CD14-positive monocyte (primary cell): Measurements from ENCODE around the gene PSMB7. TPM values are rescaled to one million over a fixed set of nuclear protein-coding genes. Genes with fewer than 3 reads are reported as not detected.
A peak's percentile ranks its signal among the peaks of the same experiment; 100 is the strongest.

Source experiments
- DNase-seq, 3 donors: peaks; one replicate each; pipeline ENCODE4 v3.0.0-alpha.2; 2011 to 2022
- H2AFZ ChIP-seq: 2 replicates; pipeline ENCODE4 v1.6.0; 2012; ENCODE audit warnings: mild to moderate bottlenecking, low read depth, low read length, inconsistent platforms; ENCODE audit not compliant: insufficient read depth, poor library complexity, severe bottlenecking
- H3K27ac ChIP-seq, 2 donors: 1 replicate in 1 of 2; 2 replicates in 1 of 2; pipeline ENCODE4 v1.5.1; 2012 to 2013; ENCODE audit warnings: low read length in 2 of 2, control low read depth in 1 of 2, inconsistent platforms in 1 of 2, low read depth in 1 of 2, mild to moderate bottlenecking in 1 of 2
- H3K27me3 ChIP-seq, 2 donors: one replicate each; pipeline versions ENCODE4 v1.6.0 to v1.6.1; 2011 to 2013; ENCODE audit warnings: low read length in 2 of 2; ENCODE audit not compliant: control insufficient read depth in 2 of 2, insufficient read depth in 2 of 2
- H3K36me3 ChIP-seq, 2 donors: replicated peaks in 1 of 2; 1 replicate in 1 of 2; 2 replicates in 1 of 2; pipeline versions ENCODE4 v1.5.1 to v1.6.1; 2012 to 2013; ENCODE audit warnings: low read length in 2 of 2, control low read depth in 1 of 2, inconsistent platforms in 1 of 2, mild to moderate bottlenecking in 1 of 2; ENCODE audit not compliant: insufficient read depth in 2 of 2, control insufficient read depth in 1 of 2
- H3K4me1 ChIP-seq, 2 donors: 1 replicate in 1 of 2; 2 replicates in 1 of 2; pipeline versions ENCODE4 v1.5.1 to v1.6.1; 2012 to 2013; ENCODE audit warnings: low read length in 2 of 2, control low read depth in 1 of 2, inconsistent platforms in 1 of 2, mild to moderate bottlenecking in 1 of 2, moderate library complexity in 1 of 2; ENCODE audit not compliant: insufficient read depth in 2 of 2, control insufficient read depth in 1 of 2
- H3K4me2 ChIP-seq: replicated peaks from 2 replicates; pipeline ENCODE3; 2012; ENCODE audit warnings: low read length, moderate library complexity, mild to moderate bottlenecking; ENCODE audit not compliant: poor library complexity, severe bottlenecking; ENCODE audit errors: extremely low read depth
- H3K4me3 ChIP-seq, 3 experiments: fragments of 200-600 bp in 1 of 3; sonication (generic) in 1 of 3; replicated peaks in 1 of 3; 1 replicate in 2 of 3; 2 replicates in 1 of 3; pipeline ENCODE4 v1.5.1; 2011 to 2013; ENCODE audit warnings: low read length in 3 of 3, mild to moderate bottlenecking in 3 of 3, control low read depth in 2 of 3, low read depth in 2 of 3, inconsistent platforms in 1 of 3, moderate library complexity in 1 of 3
- H3K79me2 ChIP-seq: 2 replicates; pipeline ENCODE4 v1.6.0; 2012; ENCODE audit warnings: mild to moderate bottlenecking, control low read depth, inconsistent platforms, low read length, moderate library complexity; ENCODE audit not compliant: insufficient read depth
- H3K9ac ChIP-seq: 2 replicates; pipeline ENCODE4 v1.6.0; 2017; ENCODE audit warnings: low read length, mild to moderate bottlenecking; ENCODE audit not compliant: insufficient read depth, poor library complexity, severe bottlenecking
- H3K9me3 ChIP-seq, 2 donors: replicated peaks in 1 of 2; 1 replicate in 1 of 2; 2 replicates in 1 of 2; pipeline versions ENCODE4 v1.5.1 to v1.6.1; 2012 to 2013; ENCODE audit warnings: low read length in 2 of 2, control low read depth in 1 of 2; ENCODE audit not compliant: control insufficient read depth in 1 of 2, insufficient read depth in 1 of 2
- H4K20me1 ChIP-seq: 2 replicates; pipeline ENCODE4 v1.6.0; 2012; ENCODE audit warnings: mild to moderate bottlenecking, low read length, control low read depth, moderate library complexity; ENCODE audit not compliant: insufficient read depth
- H3K27ac Mint-ChIP-seq, 7 donors: one replicate each; pipeline ENCODE4 v1.8.0; 2020; ENCODE audit warnings: mild to moderate bottlenecking in 7 of 7, mixed read lengths in 7 of 7, moderate library complexity in 6 of 7, inconsistent platforms in 2 of 7
- H3K27me3 Mint-ChIP-seq, 3 donors: one replicate each; pipeline ENCODE4 v1.8.0; 2021 to 2022; ENCODE audit warnings: low read depth in 3 of 3, mild to moderate bottlenecking in 3 of 3, mixed read lengths in 3 of 3, moderate library complexity in 3 of 3, inconsistent platforms in 1 of 3
- H3K36me3 Mint-ChIP-seq, 2 donors: one replicate each; pipeline ENCODE4 v1.8.0; 2020; ENCODE audit warnings: mixed read lengths in 2 of 2, inconsistent platforms in 1 of 2, mild to moderate bottlenecking in 1 of 2
- H3K4me1 Mint-ChIP-seq: one replicate; pipeline ENCODE4 v1.8.0; 2020; ENCODE audit warnings: mild to moderate bottlenecking, mixed read lengths
- H3K4me3 Mint-ChIP-seq, 2 donors: one replicate each; pipeline ENCODE4 v1.8.0; 2020; ENCODE audit warnings: mild to moderate bottlenecking in 2 of 2, mixed read lengths in 2 of 2, moderate library complexity in 1 of 2
- H3K9me3 Mint-ChIP-seq, 7 donors: one replicate each; pipeline ENCODE4 v1.8.0; 2020 to 2022; ENCODE audit warnings: mixed read lengths in 7 of 7, mild to moderate bottlenecking in 6 of 7, moderate library complexity in 6 of 7, inconsistent platforms in 2 of 7
- CTCF ChIP-seq: fragments of 200-600 bp; IDR thresholded peaks from one replicate; pipeline ENCODE4 v1.8.0; 2022; ENCODE audit warnings: antibody characterized with exemption, mild to moderate bottlenecking
- WGBS: methylation state at CpG from one replicate; pipeline ENCODE4 v1.1.5; 2013; ENCODE audit warnings: missing lambda C conversion rate; ENCODE audit not compliant: insufficient coverage; 5-methylcytosine and 5-hydroxymethylcytosine counted together
- intact Hi-C, 2 donors: fragments of 100-400 bp; cut with micrococcal nuclease; formaldehyde crosslinking; loops; one replicate each; pipeline versions ENCODE4 v1.15.0 to v1.15.1; 2023
- polyA plus RNA-seq, 3 donors: library from polyadenylated mRNA; depleted of rRNA in 1 of 3; unstranded in 2 of 3; stranded (reverse) in 1 of 3; fragments of 300-500 nt in 2 of 3; fragments of >200 nt in 1 of 3; fragmentation: Illumina TruSeq in 2 of 3; gene quantifications; 1 replicate in 2 of 3; 2 replicates in 1 of 3; pipeline ENCODE4 v1.2.3, GENCODE V29; 2012 to 2021

PSMB7 gene
- polyA plus RNA-seq, 3 donors, result 129 to 194 (median 191) TPM

- Histone ChIP-seq H3K4me3 (no peak overlapping the region), H3K79me2 (peaks cover 3% of the 10 kb centered on the region), H4K20me1 (peaks cover 89% of the 10 kb centered on the region), H2AFZ (no peak overlapping the region), H3K27ac (no peak overlapping the region), H3K27me3 (no peaks in the 10 kb centered on the region), H3K4me2 (no peak overlapping the region), H3K4me1 (peaks cover 0 to 2% of the 10 kb centered on the region in 2 donors), H3K9ac (no peak overlapping the region), H3K36me3 (peaks cover 93 to 99% of the 10 kb centered on the region in 2 donors), H3K9me3 (no peaks in the 10 kb centered on the region)
- H3K4me1 Mint-ChIP-seq, result no peaks in the 10 kb centered on the region
- H3K27me3 Mint-ChIP-seq, result no peaks in the 10 kb centered on the region
- no peak for DNase-seq
- H3K36me3 Mint-ChIP-seq, result peaks cover 75 to 99% of the 10 kb centered on the region in 2 donors
- peak overlapping the region in 1 of 7 donors; percentile 71 for H3K27ac Mint-ChIP-seq
- intact Hi-C loops, result no loop called here
- TF ChIP-seq CTCF, result no peak
- no peaks in the 10 kb centered on the region for H3K9me3 Mint-ChIP-seq
- H3K4me3 Mint-ChIP-seq, result no peak overlapping the region
- WGBS, result 92% methylated on average over 18 of the region's 19 CpGs
Observed at GRCh38 chr9:124329206-124329792, 85.9 kb downstream of the PSMB7 start.

GRCh38 chr9:124328285-124328684 lies 87.0 kb downstream of the PSMB7 start:
- Mint-ChIP-seq H3K27me3 (no peaks in the 10 kb centered on the region), H3K4me3 (no peak overlapping the region), H3K27ac (peak overlapping the region in 1 of 7 donors; percentile 32), H3K4me1 (peaks cover under 1% of the 10 kb centered on the region), H3K36me3 (peaks cover 78 to 99% of the 10 kb centered on the region in 2 donors), H3K9me3 (no peaks in the 10 kb centered on the region)
- H3K4me2 ChIP-seq, result no peak overlapping the region
- H2AFZ ChIP-seq, result no peak overlapping the region
- no peak overlapping the region for H3K4me3 ChIP-seq
- WGBS, result 98% methylated on average over 7 of the region's 12 CpGs
- peaks cover 93 to 99% of the 10 kb centered on the region in 2 donors for H3K36me3 ChIP-seq
- H3K9me3 ChIP-seq, result no peaks in the 10 kb centered on the region
- peaks cover 5% of the 10 kb centered on the region for H3K79me2 ChIP-seq
- no peak overlapping the region for H3K9ac ChIP-seq
- no peak overlapping the region for H3K27ac ChIP-seq
- H3K27me3 ChIP-seq, result no peaks in the 10 kb centered on the region
- no peak for TF ChIP-seq CTCF
- peaks cover 90% of the 10 kb centered on the region for H4K20me1 ChIP-seq
- DNase-seq, result no peak
- peaks cover 5 to 7% of the 10 kb centered on the region in 2 donors for H3K4me1 ChIP-seq
- intact Hi-C loops, result no loop called here
